ENCODE measurements around the gene ADA.
"Not testable (repeated sequence)": the region's sequence is repeated elsewhere in the genome, so short reads cannot be mapped to it uniquely, and the experiment has no call there.

ADA gene

DNA sequence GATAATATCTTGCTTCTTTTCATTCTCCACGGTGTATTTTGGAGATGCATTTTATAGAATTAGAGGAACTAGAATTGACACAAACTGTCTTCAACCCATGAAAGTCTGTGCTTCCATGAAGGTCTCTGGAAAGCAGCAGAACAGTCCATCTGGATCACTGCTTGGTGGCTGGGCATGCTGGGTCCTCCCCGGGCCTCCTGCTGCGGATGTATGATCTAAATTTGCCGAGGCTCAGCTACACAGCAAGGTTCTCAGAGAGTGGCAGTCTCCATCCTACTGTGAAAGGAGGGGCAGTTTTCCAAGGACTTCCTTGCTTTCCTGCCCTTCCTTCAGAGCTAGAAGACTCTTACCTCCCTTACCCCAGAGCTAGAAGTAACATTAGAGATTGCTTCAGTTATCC lies 54.0 kb downstream of the ADA start:
- no peak for DNase-seq

DNA sequence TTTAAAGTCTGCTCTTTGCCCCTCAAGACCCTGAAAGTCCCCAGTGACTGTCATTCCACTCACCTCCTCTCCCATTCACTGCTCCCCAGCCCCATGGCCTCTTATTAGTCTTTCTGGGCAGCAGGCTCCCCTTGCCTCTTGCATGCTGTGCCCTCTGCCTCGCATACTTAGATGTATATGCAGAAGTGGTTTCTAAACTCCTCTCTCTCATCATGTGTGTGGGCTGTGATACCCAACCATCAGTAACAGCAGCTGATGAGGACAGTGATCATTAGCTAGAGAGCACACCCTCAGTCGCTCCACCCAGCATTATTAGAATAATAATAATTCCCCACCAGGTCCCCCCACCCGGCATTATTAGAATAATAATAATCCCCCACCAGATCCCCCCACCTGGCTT lies 54.6 kb downstream of the ADA start:
- DNase-seq, result no peak

DNA sequence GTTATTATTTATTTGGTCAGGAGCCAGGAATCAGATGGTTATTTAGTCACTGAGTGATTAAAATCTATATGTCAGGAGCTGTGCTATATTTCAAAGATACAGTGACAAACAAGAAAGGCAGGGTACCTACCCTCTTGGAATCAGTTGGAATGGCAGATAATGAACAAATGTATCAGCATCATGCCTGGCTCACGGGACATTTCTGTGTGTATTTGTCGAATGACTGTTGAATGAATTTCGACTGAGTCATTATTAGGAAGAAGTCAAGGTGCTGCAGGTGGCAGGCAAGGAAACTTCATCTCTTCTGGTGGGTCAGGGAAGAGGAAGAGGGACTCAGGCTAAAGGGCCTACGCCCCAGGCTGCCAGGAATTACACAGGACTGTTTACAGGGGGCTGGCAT lies 55.5 kb downstream of the ADA start:
- DNase-seq, result no peak

DNA sequence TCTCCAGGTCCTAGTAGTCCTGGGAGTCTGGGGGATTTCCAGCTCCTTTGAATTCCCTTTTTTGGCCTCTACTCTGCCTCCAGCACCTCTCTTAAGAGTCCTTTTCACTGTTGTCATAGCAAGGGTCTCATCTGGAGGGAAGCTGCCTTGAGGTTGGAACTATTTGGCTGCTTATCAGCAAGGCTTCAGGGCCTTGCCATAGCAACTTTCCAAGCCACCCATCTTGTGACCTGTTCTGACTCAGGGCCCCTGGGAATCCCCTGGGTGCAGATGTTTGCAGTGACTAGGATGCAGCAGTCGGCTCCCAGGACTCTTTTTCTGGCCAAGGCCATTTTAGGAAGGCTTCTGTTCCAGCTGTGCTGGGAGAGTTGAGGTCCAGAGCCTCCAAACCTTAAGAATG lies 56.8 kb downstream of the ADA start:
- no peak for DNase-seq

DNA sequence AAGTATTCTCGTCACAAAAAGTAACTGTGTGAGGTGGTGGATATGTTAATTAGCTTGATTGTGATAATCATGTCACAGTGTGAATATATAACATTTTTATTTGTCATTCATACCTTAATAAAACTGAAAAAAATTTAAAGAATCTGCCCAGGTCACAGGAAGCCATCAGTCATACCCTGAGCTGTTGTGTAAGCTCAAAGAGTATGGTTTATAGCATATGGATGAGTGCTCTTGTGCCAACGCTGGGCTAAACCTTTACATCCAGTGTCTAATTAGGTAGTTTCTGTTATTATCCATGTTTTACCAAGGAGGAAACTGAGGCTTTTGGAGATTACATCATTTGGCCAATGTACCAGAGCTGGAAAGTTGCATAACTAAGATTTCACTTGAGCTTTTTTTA lies 57.7 kb downstream of the ADA start:
- no peak for DNase-seq

DNA sequence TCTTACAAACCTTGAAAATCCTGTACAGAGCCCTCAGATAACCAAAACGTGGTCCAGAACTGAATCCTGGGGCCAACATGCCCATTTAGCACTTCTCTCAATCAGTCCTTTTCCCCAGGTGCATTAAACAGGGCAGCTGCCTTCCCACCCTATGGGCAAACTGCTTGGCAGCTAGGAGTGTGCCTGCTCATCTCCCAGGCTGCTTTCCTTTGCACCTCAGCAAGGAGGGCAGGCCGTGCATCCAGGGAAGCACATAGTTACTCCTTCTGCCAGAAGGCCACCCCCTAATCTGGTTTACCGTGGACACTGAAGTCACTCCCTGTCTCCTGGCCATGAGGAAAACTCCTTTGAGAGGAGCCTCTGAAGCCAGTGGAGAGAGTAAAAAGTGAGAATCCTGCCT lies 59.1 kb downstream of the ADA start:
- DNase-seq, result no peak

DNA sequence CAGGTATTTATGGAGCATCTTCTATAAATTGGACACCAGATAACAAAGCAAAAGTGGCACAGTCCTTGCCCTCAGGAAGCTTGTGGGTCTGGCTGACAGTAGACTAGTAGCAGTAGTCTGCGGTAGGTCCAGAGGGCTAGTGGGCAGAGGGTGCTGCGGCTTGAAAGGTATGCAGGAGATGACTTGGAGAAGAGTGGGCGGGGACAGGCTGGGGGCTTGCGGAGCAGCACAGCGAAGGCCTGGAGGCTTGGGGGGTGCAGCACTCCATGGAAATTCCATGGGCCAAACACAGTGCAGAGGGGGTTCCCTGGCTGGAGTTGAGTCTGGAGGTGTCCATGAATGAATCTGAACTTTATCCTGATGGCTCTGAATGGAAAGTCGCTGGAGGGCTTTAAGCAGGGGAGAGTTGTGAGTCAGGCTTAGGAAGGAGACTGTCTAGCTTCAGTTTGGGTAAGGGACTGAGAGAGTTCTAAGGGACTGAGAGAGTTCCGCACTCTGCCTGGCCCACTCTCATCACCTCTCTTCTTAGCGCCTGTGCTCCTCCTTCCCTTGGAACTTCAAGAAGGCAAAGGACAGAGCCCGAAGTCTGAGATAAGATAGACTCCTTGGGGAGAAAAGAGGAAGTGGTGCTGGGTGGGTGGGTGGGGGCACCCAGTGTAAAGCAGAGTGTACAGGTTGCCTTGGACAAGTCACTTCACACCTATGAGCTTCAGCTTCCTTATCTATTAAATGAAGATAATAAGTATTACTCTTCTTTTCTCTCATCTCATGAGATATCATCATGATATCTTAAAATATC lies 60.3 kb downstream of the ADA start:
- no peak for DNase-seq

DNA sequence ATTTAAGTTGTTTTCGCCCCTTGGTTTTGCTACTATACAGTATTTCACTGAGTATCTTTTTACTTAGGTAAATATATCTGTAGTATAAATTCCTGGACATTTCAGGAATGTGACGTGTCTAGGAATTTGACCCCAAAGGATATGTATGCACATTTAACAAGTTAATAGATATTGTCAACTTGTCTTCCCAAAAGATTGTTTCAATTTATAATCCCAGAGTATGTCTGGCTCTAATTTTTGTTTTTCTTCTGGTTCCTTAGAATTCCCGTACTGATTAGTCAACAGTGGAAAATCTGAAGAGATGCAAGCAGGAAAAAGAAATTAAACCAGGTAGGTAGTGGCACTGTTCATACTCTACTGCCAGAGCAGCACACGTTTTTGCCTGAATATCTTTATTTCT lies 62.0 kb downstream of the ADA start:
- DNase-seq, result no peak

DNA sequence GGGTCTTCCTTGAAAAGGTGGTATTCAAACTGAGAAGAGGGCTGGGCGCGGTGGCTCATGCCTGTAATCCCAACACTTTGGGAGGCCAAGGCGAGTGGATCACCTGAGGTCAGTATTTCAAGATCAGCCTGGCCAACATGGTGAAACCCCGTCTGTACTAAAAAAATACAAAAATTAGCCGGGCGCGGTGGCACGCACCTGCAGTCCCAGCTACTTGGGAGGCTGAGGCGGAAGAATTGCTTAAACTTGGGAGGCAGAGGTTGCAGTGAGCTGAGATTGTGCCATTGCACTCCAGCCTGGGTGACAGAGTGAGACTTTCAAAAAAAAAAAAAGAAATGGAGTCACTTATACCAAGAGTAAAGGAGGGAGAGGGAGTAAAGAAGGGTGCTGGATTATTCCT lies 63.2 kb downstream of the ADA start:
- DNase-seq, result not testable (repeated sequence)

DNA sequence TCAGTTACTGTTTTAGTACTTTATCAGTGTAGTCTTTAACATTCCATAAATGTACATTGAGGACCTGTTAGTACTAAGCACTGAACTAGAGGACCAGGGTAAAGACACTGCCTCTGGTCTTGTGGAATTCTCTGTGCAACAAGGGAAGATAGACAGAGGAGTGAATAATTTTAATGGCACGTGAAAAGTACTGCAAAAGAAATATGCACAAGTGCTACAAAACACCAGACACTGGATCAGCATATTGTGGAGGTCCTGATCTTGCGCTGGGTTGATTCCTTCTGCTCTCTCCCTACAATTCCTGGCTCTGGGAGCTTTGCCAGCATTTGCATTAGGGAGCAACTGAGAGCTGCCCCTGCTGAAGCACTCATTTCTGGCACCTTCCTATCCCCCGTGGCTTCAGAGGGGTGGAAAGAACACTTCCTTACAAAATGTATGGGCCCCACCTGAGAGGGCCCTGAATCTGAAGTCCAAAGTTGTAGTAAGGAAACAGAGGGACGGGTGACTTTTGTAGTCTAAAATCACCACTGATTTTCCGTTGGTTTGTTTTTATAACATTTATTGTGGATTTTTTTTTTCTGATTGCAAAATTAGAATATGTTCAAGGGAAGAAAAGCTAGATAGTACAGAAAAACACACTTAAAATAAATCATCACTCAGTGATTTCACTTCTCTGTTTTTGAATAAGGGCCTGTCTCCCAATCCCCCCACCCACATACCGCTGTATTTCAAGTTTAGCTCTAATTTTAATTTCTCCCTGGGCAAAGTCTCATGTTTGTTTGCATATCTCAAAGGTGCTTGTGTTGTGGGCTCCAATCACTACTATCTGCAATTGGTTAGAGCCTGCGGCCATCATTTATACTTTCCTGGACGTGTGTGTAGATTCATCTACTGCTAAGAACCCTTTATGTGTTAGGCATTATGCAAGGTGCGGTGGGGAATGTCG lies 64.2 kb downstream of the ADA start:
- DNase-seq, result peak; percentile 83

DNA sequence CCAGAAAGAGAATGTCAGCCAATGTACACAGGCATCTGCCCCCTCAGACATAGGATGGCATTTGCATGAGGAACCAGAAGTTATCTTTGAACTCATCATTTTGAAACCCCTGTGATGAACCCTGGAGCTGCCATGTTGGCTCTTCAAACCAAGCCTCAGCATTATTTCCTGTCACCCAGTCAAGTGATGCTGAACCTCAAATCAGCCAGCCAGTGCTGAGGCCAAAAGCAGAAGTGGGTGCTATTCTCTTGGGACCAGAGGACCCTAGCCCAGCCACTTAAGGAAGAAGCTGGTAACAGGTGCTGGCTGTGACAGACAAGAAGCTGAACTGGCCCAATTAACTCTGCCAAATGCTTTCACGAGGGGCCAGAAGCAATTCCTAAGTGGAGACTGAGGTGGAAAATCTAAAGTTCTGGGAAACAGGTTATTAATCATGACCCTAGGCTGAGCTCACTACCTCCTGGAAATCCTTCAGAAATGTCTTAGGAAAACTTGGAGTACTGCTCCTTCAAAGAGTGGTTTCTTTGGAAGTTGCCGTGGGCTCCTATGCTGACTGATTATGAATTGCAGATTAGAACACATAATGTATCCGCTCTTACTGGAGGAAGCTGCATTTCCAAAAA lies 65.1 kb downstream of the ADA start:
- peak; percentile 28 for DNase-seq

DNA sequence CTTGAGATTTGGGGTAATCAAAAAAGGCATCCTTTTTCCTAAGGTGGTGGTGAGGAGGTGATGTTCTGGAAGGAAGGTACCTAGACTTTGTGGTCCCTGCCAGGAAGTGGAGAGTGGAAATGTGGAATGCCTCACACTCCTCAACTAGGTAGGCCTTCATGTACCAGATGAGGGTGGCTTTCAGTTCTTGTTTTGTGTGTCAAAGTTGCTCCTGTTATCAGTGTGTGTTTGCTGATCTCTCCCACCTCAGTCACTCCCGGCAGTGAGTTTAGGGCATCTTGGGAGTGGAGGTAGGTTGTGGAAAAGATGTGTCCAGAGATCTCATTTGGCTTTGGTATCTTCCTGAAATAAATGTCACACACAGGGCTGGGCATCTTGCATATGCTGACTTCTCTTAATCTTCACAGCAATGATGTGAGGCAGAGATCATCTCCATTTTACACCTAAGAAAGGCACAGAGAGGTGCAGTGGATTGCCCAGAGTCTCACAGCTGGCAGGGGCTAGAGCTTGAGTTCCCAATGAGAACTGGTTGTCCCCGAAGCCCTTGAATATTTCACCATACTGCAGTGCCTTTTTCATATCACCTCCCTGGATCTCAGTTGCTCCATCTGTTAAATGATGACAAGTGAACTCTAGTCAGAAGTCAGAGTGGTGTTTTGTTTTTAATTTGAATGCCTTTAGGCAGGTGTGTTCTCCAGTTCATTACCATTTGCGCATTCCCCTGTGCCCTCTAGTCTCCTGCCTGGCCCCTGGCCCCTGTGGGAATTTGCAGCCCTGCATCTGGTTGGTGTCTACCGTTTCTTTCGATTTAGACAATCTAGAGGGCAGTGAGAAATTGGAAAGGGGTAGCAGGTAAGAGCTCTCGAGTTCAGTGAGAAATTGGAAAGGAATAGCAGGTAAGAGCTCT lies 66.2 kb downstream of the ADA start:
- no peak for DNase-seq

DNA sequence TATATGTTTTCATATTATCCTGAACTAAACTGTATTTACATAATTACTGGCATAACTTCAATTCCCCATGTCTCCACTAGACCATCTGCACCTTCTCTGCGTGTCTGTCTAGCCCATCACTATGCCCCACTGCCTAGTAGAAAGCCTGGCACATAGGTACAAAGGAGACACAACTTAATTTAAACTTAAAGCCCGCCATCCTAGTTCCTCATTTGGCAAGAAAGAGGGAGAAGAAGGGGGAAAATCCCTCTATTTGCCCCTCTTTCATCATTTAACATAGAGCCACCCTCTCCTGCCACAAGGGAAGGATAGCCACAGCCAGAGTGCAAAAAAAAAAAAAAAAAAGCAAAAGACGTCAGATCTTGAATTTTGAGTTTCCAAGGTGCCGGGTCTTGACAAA lies 67.3 kb downstream of the ADA start:
- no peak for DNase-seq

DNA sequence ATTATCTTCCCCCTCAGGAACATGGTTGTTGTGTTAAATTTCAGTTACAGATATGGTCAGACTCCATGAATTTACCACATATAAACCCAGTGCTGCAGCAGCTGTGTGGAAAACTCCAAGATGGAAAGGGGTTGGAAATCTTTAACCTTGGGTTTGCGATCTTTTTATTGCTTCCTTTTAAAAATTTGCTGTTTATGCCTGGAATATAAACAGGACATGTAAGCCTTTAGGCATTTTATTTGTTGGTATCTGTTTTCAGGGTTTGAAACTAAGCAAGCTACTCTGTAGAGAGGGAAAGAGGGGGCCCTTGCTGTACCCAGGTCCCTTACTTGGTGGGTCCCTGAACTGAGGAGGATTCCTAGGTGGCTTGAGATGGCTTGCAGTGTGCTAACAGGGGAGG lies 68.3 kb downstream of the ADA start:
- DNase-seq, result no peak

DNA sequence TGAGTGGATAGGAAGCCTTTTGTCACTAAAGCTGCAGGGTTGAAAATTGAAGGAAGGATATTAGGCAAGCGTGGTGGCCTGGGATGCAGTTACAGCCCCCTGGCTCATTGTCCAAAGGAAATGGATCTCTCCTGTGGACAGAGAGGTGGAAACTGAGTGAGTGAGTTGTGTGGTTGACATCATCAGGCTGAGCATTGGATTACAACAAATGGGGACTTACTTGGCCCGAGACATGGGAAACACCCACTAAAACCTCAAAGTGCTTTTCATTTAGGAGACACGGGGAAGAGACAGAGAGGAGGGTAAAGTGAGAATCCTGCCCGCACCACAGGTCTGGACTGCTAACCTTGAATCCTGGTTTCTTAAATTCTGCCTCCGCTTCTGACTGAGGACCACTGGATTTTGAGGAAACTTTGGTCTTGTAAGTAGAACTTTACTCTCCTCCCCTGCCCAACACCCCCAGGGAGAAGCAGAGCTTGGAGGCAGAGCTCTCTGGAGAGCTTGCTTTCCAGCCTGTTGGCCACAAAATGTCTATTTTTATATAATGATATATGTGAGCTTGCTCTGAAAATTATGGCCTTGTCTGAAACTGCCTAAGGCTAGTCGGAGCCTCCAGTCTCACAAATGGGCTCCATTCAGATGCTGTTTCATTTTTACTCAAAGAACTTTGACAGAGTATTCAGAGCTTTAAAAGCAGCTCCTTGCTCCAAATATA lies 69.0 kb downstream of the ADA start, which contains the start of gene PKIG:
Gene PKIG (plus strand): TSS at position 269 of the 715 bp plus-strand sequence. CDS start 31,978 bp downstream, outside the sequence.
- no peak for DNase-seq

DNA sequence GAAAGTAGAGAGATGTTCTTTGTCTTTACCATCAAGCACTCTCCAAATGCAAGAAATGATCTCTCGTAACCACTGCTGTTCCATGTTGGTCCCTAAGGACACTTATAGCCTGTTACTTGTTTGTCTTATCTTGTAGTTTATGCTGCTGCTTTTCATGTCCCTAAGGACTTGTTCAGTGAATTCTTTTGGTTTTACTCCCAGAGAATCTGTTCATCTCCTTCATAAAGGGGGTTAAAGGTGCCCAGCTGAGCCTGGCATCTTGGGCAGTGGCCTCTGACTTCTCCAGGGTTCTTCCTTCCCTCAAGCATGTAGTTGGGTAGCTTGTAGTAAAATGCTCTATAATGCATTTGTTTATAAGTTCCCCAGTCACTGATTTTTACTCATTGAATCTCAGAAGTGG lies 70.0 kb downstream of the ADA start:
- DNase-seq, result no peak

DNA sequence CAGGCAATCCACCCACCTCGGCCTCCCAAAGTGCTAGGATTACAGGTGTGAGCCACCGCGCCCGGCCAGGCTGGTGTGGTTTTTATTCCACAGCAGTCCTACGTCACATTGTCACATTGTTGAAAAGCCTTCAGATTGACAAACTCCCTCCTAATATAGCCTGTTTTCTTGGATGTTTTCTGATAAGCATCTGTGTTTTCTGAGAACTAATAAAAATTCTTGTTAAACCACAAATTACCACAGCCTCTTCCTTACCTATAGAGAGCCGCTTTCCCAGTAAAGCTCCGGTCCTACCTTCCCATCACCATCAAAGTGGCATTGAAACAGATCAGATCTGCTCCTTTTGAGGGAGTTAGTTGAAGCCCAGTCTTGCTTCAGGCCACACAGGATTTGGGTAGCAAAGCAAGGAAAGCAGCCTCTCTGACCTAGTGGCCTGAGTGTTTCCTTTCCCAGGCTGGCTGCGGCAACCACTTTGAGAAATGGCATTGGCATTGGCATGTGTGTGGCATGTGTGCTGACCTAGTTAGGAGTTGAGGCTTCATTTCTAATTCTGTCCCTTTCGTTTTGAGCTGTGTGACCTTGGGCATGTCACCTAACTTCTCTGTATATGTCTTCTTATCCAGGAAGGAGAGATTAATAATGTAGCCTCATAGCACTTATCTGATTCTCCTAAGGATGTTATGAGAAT lies 70.8 kb downstream of the ADA start:
- DNase-seq, result no peak

DNA sequence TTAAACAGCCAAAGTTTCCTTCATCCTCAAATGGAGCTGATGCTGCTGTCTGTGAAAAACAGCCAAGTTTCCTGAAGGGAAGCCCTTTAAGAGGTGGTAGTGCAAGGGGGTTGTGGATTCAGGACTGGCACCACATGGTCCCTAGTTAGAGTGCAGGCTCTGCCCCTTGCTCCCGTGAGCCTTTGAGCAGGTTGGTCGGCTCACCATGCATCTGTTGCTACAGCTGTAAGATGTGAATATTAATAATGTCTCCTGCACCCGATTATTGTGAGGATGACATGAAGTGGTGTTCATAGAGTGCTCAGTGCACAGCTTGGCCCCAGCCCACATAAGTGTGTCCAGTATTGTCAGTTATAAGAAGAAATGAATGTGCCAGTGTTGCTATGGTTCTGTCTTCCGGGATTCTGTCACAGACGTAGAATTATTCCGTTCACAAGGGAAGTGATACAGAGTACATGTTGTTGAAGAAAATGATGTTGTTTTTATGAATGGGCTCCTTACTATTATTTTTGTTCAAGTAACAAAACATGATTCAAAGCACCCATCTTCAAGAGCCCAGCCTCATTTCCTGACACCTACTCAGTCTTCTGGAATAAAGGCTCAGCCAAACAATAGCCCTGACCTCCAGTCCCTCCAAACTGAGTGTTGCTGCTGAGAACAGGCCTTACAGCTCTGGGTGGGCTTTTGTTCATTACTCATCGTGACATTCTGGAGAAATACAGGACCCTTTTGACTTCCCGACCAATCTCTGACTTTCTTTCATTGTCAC lies 72.0 kb downstream of the ADA start:
- DNase-seq, result no peak

DNA sequence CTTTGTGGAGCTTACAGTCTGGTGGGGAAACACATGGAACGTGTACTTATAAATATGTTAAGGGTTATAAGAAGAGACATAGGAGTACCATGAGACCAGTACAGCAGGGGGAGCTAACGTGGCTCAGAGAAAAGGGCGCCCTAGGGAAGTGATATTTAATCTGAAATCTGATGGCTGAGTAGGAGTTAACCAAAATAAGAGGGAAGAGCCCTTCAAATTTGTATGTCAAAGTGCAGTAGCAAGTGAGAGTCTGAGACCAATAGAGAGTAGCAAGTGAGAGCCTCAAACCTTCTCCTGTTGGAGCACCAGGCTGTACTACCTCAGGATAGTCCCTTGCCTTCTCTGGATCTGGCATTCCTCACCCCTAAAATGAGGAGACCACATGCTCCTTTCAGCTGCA lies 75.2 kb downstream of the ADA start:
- DNase-seq, result peak; percentile 12

DNA sequence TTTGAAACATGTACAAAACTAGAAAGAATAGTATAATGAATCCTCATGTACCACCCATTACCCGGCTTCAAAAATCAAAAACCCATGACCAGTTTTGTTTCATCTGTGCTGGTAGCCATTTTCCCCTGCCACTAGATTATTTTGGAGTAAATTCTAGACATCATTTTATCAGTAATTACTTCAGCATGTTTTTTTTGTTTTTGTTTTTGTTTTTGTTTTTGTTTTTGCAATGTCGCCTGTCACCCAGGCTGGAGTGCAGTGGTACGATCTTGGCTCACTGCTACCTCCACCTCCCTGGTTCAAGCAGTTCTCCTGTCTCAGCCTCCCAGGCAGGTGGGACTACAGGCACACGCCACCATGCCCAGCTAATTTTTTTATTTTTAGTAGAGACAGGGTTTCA lies 77.1 kb downstream of the ADA start:
- DNase-seq, result no peak
